ENCODE results near the gene SYT1. TPM values are rescaled to one million over a fixed set of nuclear protein-coding genes. Genes with fewer than 3 reads are reported as not detected.

The SYT1 gene
- total and polyA plus RNA-seq, 2 of the 4 experiments (the other 2 are of a cell fraction), result 2.8 to 3.0 TPM

GRCh38 chr12:79191391-79191790 is 326.8 kb downstream of the SYT1 start:
- no peak overlapping the region for H3K18ac ChIP-seq (ENCODE audit: low read depth, low read length)
- H3K4me3 ChIP-seq (ENCODE audit: insufficient read depth, low read depth, low read length), result no peak overlapping the region
- no peak overlapping the region for H3K56ac ChIP-seq (ENCODE audit: extremely low read depth, insufficient read depth, low read length)
- H3K79me1 ChIP-seq (ENCODE audit: low read depth in 1 of 2, low read length in 2 of 2), result no peaks in the 10 kb centered on the region
- no peak overlapping the region for H2AFZ ChIP-seq (replicated peaks; ENCODE audit: low read length, poor library complexity)
- H3K9me3 ChIP-seq (ENCODE audit: control insufficient read depth, insufficient read depth, low read length), result no peaks in the 10 kb centered on the region
- no TSS peak for BruUV-seq (replicated peaks)
- ChIA-PET CTCF (no interaction called here), POLR2A (ENCODE audit: unreplicated experiment) (no interaction called here)
- H3K9me1 ChIP-seq (ENCODE audit: insufficient read depth, low read length), result no peaks in the 10 kb centered on the region; the same call in 1 of the 2 replicates
- no peak overlapping the region for H3K27ac ChIP-seq (ENCODE audit: insufficient read depth, low read length)
- H3K9ac ChIP-seq (ENCODE audit: low read depth, low read length), result no peak overlapping the region
- H3K27me3 ChIP-seq (ENCODE audit: control insufficient read depth, insufficient read depth, low read length), result no peaks in the 10 kb centered on the region
- intact Hi-C loops (cut with micrococcal nuclease), result no loop called here
- no peak overlapping the region for H4K5ac ChIP-seq (ENCODE audit: low read depth, low read length)
- no peak overlapping the region for H3K4ac ChIP-seq (ENCODE audit: low read depth, low read length)
- no peaks in the 10 kb centered on the region for H3K36me3 ChIP-seq (ENCODE audit: control insufficient read depth, insufficient read depth, low read length)
- no peak overlapping the region for H2AK9ac ChIP-seq (replicated peaks; ENCODE audit: low read depth, low read length, poor library complexity)
- DNase-seq, result no peak
- no peaks in the 10 kb centered on the region for H3K4me1 ChIP-seq (ENCODE audit: control insufficient read depth, insufficient read depth, low read length)
- no peak overlapping the region for H3K14ac ChIP-seq (replicated peaks; ENCODE audit: low read depth, low read length)
- H2AK5ac ChIP-seq (ENCODE audit: low read depth, low read length), result no peak overlapping the region
- no peak overlapping the region for H2BK20ac ChIP-seq (ENCODE audit: low read depth, low read length)
- H4K8ac ChIP-seq (ENCODE audit: low read depth in 2 of 2, low read length in 2 of 2), result no peak overlapping the region
- dilution Hi-C loops (cut with HindIII; ENCODE audit: low sequenced_read_pairs, unreplicated experiment), result no loop called here
- H4K91ac ChIP-seq (ENCODE audit: insufficient read depth, low read depth, low read length), result no peak overlapping the region
- H3K4me2 ChIP-seq (ENCODE audit: low read depth, low read length), result no peak overlapping the region
- no peak overlapping the region for H2BK120ac ChIP-seq (ENCODE audit: low read depth, low read length)
- no peak overlapping the region for H3K23ac ChIP-seq (ENCODE audit: low read depth, low read length)
- H4K20me1 ChIP-seq (ENCODE audit: insufficient read depth, low read length), result no peaks in the 10 kb centered on the region
- ATAC-seq (ENCODE audit: low read depth), result no peak
- H2BK5ac ChIP-seq (ENCODE audit: low read depth, low read length, poor library complexity, severe bottlenecking), result no peak overlapping the region
- in situ Hi-C loops (cut with MboI; ENCODE audit: low sequenced_read_pairs), result no loop called here
- no peak overlapping the region for H2BK15ac ChIP-seq (ENCODE audit: low read depth, low read length)
- TF ChIP-seq ELK1 (IDR thresholded peaks at IDR 0.05; ENCODE audit: borderline replicate concordance, low read depth, low read length) (no peak), CTCF (conservative IDR thresholded peaks at IDR 0.05; ENCODE audit: low read depth, low read length) (no peak), MXI1 (IDR thresholded peaks at IDR 0.05; ENCODE audit: borderline replicate concordance, low read depth, low read length) (no peak), NFE2L2 (IDR thresholded peaks at IDR 0.05; ENCODE audit: low read depth, low read length) (no peak), RCOR1 (IDR thresholded peaks at IDR 0.05; ENCODE audit: insufficient replicate concordance, low read length) (no peak), CHD1 (IDR thresholded peaks at IDR 0.05; ENCODE audit: low read depth, low read length) (no peak), SMC3 (IDR thresholded peaks at IDR 0.05; ENCODE audit: low read depth, low read length) (no peak), CEBPB (IDR thresholded peaks at IDR 0.05; ENCODE audit: low read depth, low read length) (no peak), POLR2A (IDR thresholded peaks at IDR 0.05; ENCODE audit: low read depth, low read length) (no peak), FOS (IDR thresholded peaks at IDR 0.05; ENCODE audit: low read depth, low read length) (no peak), USF2 (IDR thresholded peaks at IDR 0.05; ENCODE audit: low read depth, low read length) (no peak), BHLHE40 (IDR thresholded peaks at IDR 0.05; ENCODE audit: low read depth, low read length) (no peak), MAFK (IDR thresholded peaks at IDR 0.05; ENCODE audit: low read depth, low read length) (no peak), RAD21 (IDR thresholded peaks at IDR 0.05; ENCODE audit: low read length) (no peak), MAZ (IDR thresholded peaks at IDR 0.05; ENCODE audit: borderline replicate concordance, low read depth, low read length) (no peak), RFX5 (IDR thresholded peaks at IDR 0.05; ENCODE audit: low read depth, low read length) (no peak)
